ENCODE measurements around the gene C12orf50. TPM values are rescaled to one million over a fixed set of nuclear protein-coding genes. Genes with fewer than 3 reads are reported as not detected.
"Not testable (repeated sequence)": the region's sequence is repeated elsewhere in the genome, so short reads cannot be mapped to it uniquely, and the experiment has no call there.

C12orf50 gene
- total and polyA plus RNA-seq, 2 of the 13 experiments (the other 11 are each of a cell fraction or from before 2014, with no cell fraction given) = not detected

DNA sequence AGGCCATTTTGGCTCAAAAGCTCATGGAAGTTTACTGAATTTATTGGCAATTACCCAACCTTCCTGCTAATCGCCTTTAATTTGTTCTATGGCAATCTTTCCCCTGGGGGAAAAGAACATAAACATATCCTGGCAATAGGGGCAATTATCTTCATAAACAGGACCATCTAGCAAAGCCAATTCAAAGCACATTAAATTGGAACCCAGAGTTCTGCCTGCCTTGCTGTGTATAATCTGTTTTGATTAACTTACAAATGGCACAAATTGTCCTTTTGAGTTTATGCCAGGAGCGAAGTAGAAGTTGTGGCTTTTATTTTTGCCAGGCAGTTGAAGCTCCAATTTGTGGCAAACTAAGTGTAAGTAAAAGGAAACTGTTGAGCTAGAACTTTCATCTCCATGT lies 68.6 kb downstream of the C12orf50 start:
- H3K79me2 ChIP-seq (ENCODE audit: insufficient read depth, low read length) = no peaks in the 10 kb centered on the region
- no peak for ATAC-seq
- no peaks in the 10 kb centered on the region for H3K36me3 ChIP-seq (replicated peaks in 1 of 2; ENCODE audit: control insufficient read depth in 1 of 2, insufficient read depth in 2 of 2, low read length in 2 of 2)
- H3K4me1 ChIP-seq (ENCODE audit: insufficient read depth, low read length) = no peaks in the 10 kb centered on the region
- DNase-seq (ENCODE audit: low spot score) = no peak
- no peaks in the 10 kb centered on the region for H3K9me3 ChIP-seq (ENCODE audit: low read length)
- TF ChIP-seq GTF2F1 (IDR thresholded peaks at IDR 0.05; ENCODE audit: low read length) (no peak), ZNF614 (CRISPR knock-in tag; IDR thresholded peaks at IDR 0.05; ENCODE audit: borderline replicate concordance) (no peak), ZNF510 (CRISPR knock-in tag; IDR thresholded peaks at IDR 0.05; ENCODE audit: low read depth) (no peak), KLF11 (CRISPR knock-in tag; IDR thresholded peaks at IDR 0.05) (no peak), ZSCAN20 (CRISPR knock-in tag; IDR thresholded peaks at IDR 0.05; ENCODE audit: borderline replicate concordance) (no peak)
- in situ Hi-C loops (cut with HindIII; ENCODE audit: extremely low pct_ligation_motif_present, low pct_unique_long_range_greater_than_20kb) = no loop called here
- no peak overlapping the region for H3K4me3 ChIP-seq (replicated peaks in 1 of 3; ENCODE audit: insufficient read depth in 1 of 3, low read depth in 2 of 3, low read length in 3 of 3)
- WGBS (ENCODE audit: low lambda C conversion rate) = 0% methylated on average over 2 of the region's 2 CpGs
- no peak overlapping the region for H2AFZ ChIP-seq (ENCODE audit: low read length)
- ChIA-PET CTCF (ENCODE audit: low intra/inter-chr PET ratio, low total read pairs) (no interaction called here), POLR2A (no interaction called here)
- intact Hi-C loops (cut with micrococcal nuclease; ENCODE audit: unreplicated experiment) = no loop called here
- no peak overlapping the region for H3K4me2 ChIP-seq (ENCODE audit: low read depth, low read length)
- H4K20me1 ChIP-seq (ENCODE audit: insufficient read depth, low read length) = no peaks in the 10 kb centered on the region
- no peak overlapping the region for H3K9ac ChIP-seq (ENCODE audit: insufficient read depth, low read depth, low read length)
- no peak for FAIRE-seq
- no peak overlapping the region for H3K27ac ChIP-seq (ENCODE audit: extremely low read length, insufficient read depth, low read length)
- no peaks in the 10 kb centered on the region for H3K27me3 ChIP-seq (ENCODE audit: control insufficient read depth in 1 of 2, insufficient read depth in 2 of 2, low read length in 2 of 2)
- no TSS peak for BruUV-seq (replicated peaks)

GRCh38 chr12:87954028-87954427 lies 75.2 kb downstream of the C12orf50 start:
- WGBS (ENCODE audit: low lambda C conversion rate) = 70% methylated on average over 7 of the region's 7 CpGs
- H3K4me3 ChIP-seq (replicated peaks in 1 of 3; ENCODE audit: insufficient read depth in 1 of 3, low read depth in 2 of 3, low read length in 3 of 3); CTCF ChIA-PET (ENCODE audit: low intra/inter-chr PET ratio, low total read pairs); intact Hi-C loops (cut with micrococcal nuclease; ENCODE audit: unreplicated experiment); H3K36me3 ChIP-seq (replicated peaks in 1 of 2; ENCODE audit: control insufficient read depth in 1 of 2, insufficient read depth in 2 of 2, low read length in 2 of 2); H3K27ac ChIP-seq (ENCODE audit: extremely low read length, insufficient read depth, low read length); BruUV-seq (replicated peaks); H3K9ac ChIP-seq (ENCODE audit: insufficient read depth, low read depth, low read length); DNase-seq (ENCODE audit: low spot score); H3K4me2 ChIP-seq (ENCODE audit: low read depth, low read length); FAIRE-seq; H2AFZ ChIP-seq (ENCODE audit: low read length); in situ Hi-C loops (cut with HindIII; ENCODE audit: extremely low pct_ligation_motif_present, low pct_unique_long_range_greater_than_20kb); H3K27me3 ChIP-seq (ENCODE audit: control insufficient read depth in 1 of 2, insufficient read depth in 2 of 2, low read length in 2 of 2); H4K20me1 ChIP-seq (ENCODE audit: insufficient read depth, low read length); H3K9me3 ChIP-seq (ENCODE audit: low read length); ATAC-seq; POLR2A ChIA-PET; H3K79me2 ChIP-seq (ENCODE audit: insufficient read depth, low read length): not testable (repeated sequence)
- H3K4me1 ChIP-seq (ENCODE audit: insufficient read depth, low read length) = peaks cover 18% of the 10 kb centered on the region
